Measurements from ENCODE around the gene KL. TPM values are rescaled to one million over a fixed set of nuclear protein-coding genes. Genes with fewer than 3 reads are reported as not detected.

Gene KL
- total and polyA plus RNA-seq, 2 donors: 0.80 to 1.6 TPM

GRCh38 chr13:33037673-33038072, 21.4 kb downstream of the KL start:
- H3K27me3 ChIP-seq (ENCODE audit: control insufficient read depth in 2 of 2, insufficient read depth in 1 of 2, low read length in 1 of 2): no peaks in the 10 kb centered on the region
- no peak for DNase-seq (ENCODE audit: low read depth in 6 of 9, low spot score in 9 of 9)
- 100% methylated on average over 1 of the region's 1 CpG for WGBS
- no peaks in the 10 kb centered on the region for H3K9me3 ChIP-seq (ENCODE audit: control insufficient read depth in 2 of 2, insufficient read depth in 1 of 2, low read length in 1 of 2)
- H3K4me1 ChIP-seq (ENCODE audit: control insufficient read depth in 2 of 2, insufficient read depth in 2 of 2, low read length in 2 of 2): peaks cover 0 to 2% of the 10 kb centered on the region in 2 donors
- H3K36me3 ChIP-seq (ENCODE audit: control insufficient read depth in 2 of 2, insufficient read depth in 2 of 2, low read length in 1 of 2): no peaks in the 10 kb centered on the region
- no peak overlapping the region for H3K4me3 ChIP-seq (ENCODE audit: low read length in 2 of 2)
- H3K27ac ChIP-seq (ENCODE audit: low read depth in 1 of 2, low read length in 1 of 2): no peak overlapping the region

DNA sequence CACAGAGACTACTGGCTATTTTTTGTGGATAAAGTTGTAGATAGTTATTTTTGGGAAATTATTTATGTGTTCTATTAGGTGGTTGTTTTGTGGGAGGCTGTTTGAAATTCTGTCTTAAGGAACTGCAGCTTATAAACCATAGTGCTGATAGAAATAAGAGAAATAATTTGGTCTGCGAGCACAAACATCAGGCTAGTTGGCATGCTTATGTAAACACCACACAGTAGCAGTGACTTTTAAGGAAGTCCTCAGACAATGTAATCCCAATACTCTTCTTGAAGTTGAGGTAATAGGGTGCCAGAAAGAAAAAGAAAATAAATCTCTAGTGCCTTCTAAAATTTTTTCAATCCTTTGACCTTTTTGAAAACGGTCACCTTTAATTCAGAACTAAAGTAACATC, 23.9 kb downstream of the KL start:
- Histone ChIP-seq H3K27ac (ENCODE audit: low read depth in 1 of 2, low read length in 1 of 2) (no peak overlapping the region), H3K4me3 (ENCODE audit: low read length in 2 of 2) (no peak overlapping the region), H3K27me3 (ENCODE audit: control insufficient read depth in 2 of 2, insufficient read depth in 1 of 2, low read length in 1 of 2) (no peaks in the 10 kb centered on the region), H3K9me3 (ENCODE audit: control insufficient read depth in 2 of 2, insufficient read depth in 1 of 2, low read length in 1 of 2) (no peaks in the 10 kb centered on the region), H3K4me1 (ENCODE audit: control insufficient read depth in 2 of 2, insufficient read depth in 2 of 2, low read length in 2 of 2) (no peaks in the 10 kb centered on the region), H3K36me3 (ENCODE audit: control insufficient read depth in 2 of 2, insufficient read depth in 2 of 2, low read length in 1 of 2) (no peaks in the 10 kb centered on the region)
- no peak for DNase-seq (ENCODE audit: low read depth in 6 of 9, low spot score in 9 of 9)
- 73% methylated on average over 2 of the region's 2 CpGs for WGBS

DNA sequence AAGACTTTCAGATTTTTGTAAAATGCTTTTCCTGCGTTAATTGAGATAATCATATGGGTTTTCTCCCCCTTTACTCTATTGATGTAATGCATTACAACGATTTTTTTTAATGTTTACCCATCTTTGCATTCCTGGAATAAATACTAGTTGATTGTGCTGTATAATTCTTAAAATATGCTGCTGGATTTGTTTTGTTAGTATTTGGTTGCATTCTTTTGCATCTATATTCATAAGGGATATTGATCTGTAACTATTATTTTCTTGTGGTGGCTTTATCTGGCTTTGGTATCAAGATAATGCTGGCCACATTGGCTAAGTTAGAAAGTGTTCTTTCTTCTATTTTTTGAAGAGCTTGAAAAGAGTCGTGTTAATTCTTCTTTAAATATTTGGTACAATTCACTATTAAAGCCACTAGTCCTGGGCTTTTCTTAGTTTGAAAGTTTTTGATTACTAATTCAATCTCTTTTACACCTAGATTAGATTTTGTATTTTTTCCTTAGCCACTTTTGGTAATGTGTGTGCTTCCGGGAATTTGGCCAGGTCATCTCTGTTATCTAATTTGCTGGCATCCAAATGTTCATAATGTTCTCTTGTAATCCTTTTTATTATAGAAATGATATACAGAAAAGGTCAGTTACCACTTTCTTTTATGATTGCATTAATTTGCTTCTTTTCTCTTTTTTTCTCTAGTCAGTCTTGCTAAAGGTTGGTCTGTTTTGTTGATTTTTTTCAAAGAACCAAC, 29.8 kb downstream of the KL start:
- no peaks in the 10 kb centered on the region for H3K27me3 ChIP-seq (ENCODE audit: control insufficient read depth in 2 of 2, insufficient read depth in 1 of 2, low read length in 1 of 2)
- no peaks in the 10 kb centered on the region for H3K36me3 ChIP-seq (ENCODE audit: control insufficient read depth in 2 of 2, insufficient read depth in 2 of 2, low read length in 1 of 2)
- H3K4me3 ChIP-seq (ENCODE audit: low read length in 2 of 2): no peak overlapping the region
- H3K9me3 ChIP-seq (ENCODE audit: control insufficient read depth in 2 of 2, insufficient read depth in 1 of 2, low read length in 1 of 2): no peaks in the 10 kb centered on the region
- no peak overlapping the region for H3K27ac ChIP-seq (ENCODE audit: low read depth in 1 of 2, low read length in 1 of 2)
- no peak for DNase-seq (ENCODE audit: low read depth in 6 of 9, low spot score in 9 of 9)
- WGBS: 80% methylated on average over 4 of the region's 4 CpGs
- no peaks in the 10 kb centered on the region for H3K4me1 ChIP-seq (ENCODE audit: control insufficient read depth in 2 of 2, insufficient read depth in 2 of 2, low read length in 2 of 2)

- Histone ChIP-seq H3K27me3 (ENCODE audit: control insufficient read depth in 2 of 2, insufficient read depth in 1 of 2, low read length in 1 of 2) (no peaks in the 10 kb centered on the region), H3K27ac (ENCODE audit: low read depth in 1 of 2, low read length in 1 of 2) (no peak overlapping the region), H3K4me3 (ENCODE audit: low read length in 2 of 2) (no peak overlapping the region), H3K9me3 (ENCODE audit: control insufficient read depth in 2 of 2, insufficient read depth in 1 of 2, low read length in 1 of 2) (no peaks in the 10 kb centered on the region), H3K36me3 (ENCODE audit: control insufficient read depth in 2 of 2, insufficient read depth in 2 of 2, low read length in 1 of 2) (no peaks in the 10 kb centered on the region), H3K4me1 (ENCODE audit: control insufficient read depth in 2 of 2, insufficient read depth in 2 of 2, low read length in 2 of 2) (no peaks in the 10 kb centered on the region)
- WGBS: 44% methylated on average over 4 of the region's 4 CpGs
- no peak for DNase-seq (ENCODE audit: low read depth in 6 of 9, low spot score in 9 of 9)
These were observed 33.9 kb downstream of the KL start for GRCh38 chr13:33050161-33050560.

- no peaks in the 10 kb centered on the region for H3K36me3 ChIP-seq (ENCODE audit: control insufficient read depth in 2 of 2, insufficient read depth in 2 of 2, low read length in 1 of 2)
- no peak for DNase-seq (ENCODE audit: low read depth in 6 of 9, low spot score in 9 of 9)
- no peaks in the 10 kb centered on the region for H3K4me1 ChIP-seq (ENCODE audit: control insufficient read depth in 2 of 2, insufficient read depth in 2 of 2, low read length in 2 of 2)
- no peak overlapping the region for H3K4me3 ChIP-seq (ENCODE audit: low read length in 2 of 2)
- H3K27ac ChIP-seq (ENCODE audit: low read depth in 1 of 2, low read length in 1 of 2): no peak overlapping the region
- 95% methylated on average over 3 of the region's 3 CpGs for WGBS
- no peaks in the 10 kb centered on the region for H3K9me3 ChIP-seq (ENCODE audit: control insufficient read depth in 2 of 2, insufficient read depth in 1 of 2, low read length in 1 of 2)
- no peaks in the 10 kb centered on the region for H3K27me3 ChIP-seq (ENCODE audit: control insufficient read depth in 2 of 2, insufficient read depth in 1 of 2, low read length in 1 of 2)
These were observed 35.4 kb downstream of the KL start for GRCh38 chr13:33051632-33052031.

GRCh38 chr13:33052506-33053280, 36.5 kb downstream of the KL start:
- WGBS: 92% methylated on average over 3 of the region's 3 CpGs
- H3K27me3 ChIP-seq (ENCODE audit: control insufficient read depth in 2 of 2, insufficient read depth in 1 of 2, low read length in 1 of 2): no peaks in the 10 kb centered on the region
- no peaks in the 10 kb centered on the region for H3K9me3 ChIP-seq (ENCODE audit: control insufficient read depth in 2 of 2, insufficient read depth in 1 of 2, low read length in 1 of 2)
- H3K4me1 ChIP-seq (ENCODE audit: control insufficient read depth in 2 of 2, insufficient read depth in 2 of 2, low read length in 2 of 2): no peaks in the 10 kb centered on the region
- no peak overlapping the region for H3K27ac ChIP-seq (ENCODE audit: low read depth in 1 of 2, low read length in 1 of 2)
- no peak overlapping the region for H3K4me3 ChIP-seq (ENCODE audit: low read length in 2 of 2)
- no peaks in the 10 kb centered on the region for H3K36me3 ChIP-seq (ENCODE audit: control insufficient read depth in 2 of 2, insufficient read depth in 2 of 2, low read length in 1 of 2)
- DNase-seq (ENCODE audit: low read depth in 6 of 9, low spot score in 9 of 9): no peak

DNA sequence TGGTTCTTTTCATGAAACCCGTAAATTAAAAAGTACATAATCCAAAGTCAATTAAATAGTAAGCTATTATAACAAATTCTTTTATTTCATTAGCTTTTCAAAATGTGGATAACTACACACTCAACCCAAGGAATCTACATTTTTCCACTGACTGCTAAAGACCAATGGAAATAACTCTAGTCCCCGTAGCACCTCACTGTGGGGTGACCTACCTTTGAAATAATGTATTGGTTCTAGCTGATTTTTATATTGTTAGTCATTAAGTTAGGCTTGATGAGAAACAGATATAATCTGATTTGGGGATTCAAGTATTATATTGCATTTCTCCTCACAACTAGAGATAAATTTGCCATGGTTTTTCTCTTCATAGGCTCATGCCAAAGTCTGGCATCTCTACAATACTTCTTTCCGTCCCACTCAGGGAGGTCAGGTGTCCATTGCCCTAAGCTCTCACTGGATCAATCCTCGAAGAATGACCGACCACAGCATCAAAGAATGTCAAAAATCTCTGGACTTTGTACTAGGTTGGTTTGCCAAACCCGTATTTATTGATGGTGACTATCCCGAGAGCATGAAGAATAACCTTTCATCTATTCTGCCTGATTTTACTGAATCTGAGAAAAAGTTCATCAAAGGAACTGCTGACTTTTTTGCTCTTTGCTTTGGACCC, 37.3 kb downstream of the KL start:
- H3K9me3 ChIP-seq (ENCODE audit: control insufficient read depth in 2 of 2, insufficient read depth in 1 of 2, low read length in 1 of 2): no peaks in the 10 kb centered on the region
- WGBS: 95% methylated on average over 7 of the region's 7 CpGs
- no peak overlapping the region for H3K4me3 ChIP-seq (ENCODE audit: low read length in 2 of 2)
- no peak overlapping the region for H3K27ac ChIP-seq (ENCODE audit: low read depth in 1 of 2, low read length in 1 of 2)
- no peaks in the 10 kb centered on the region for H3K27me3 ChIP-seq (ENCODE audit: control insufficient read depth in 2 of 2, insufficient read depth in 1 of 2, low read length in 1 of 2)
- no peak for DNase-seq (ENCODE audit: low read depth in 6 of 9, low spot score in 9 of 9)
- H3K4me1 ChIP-seq (ENCODE audit: control insufficient read depth in 2 of 2, insufficient read depth in 2 of 2, low read length in 2 of 2): no peaks in the 10 kb centered on the region
- no peaks in the 10 kb centered on the region for H3K36me3 ChIP-seq (ENCODE audit: control insufficient read depth in 2 of 2, insufficient read depth in 2 of 2, low read length in 1 of 2)

DNA sequence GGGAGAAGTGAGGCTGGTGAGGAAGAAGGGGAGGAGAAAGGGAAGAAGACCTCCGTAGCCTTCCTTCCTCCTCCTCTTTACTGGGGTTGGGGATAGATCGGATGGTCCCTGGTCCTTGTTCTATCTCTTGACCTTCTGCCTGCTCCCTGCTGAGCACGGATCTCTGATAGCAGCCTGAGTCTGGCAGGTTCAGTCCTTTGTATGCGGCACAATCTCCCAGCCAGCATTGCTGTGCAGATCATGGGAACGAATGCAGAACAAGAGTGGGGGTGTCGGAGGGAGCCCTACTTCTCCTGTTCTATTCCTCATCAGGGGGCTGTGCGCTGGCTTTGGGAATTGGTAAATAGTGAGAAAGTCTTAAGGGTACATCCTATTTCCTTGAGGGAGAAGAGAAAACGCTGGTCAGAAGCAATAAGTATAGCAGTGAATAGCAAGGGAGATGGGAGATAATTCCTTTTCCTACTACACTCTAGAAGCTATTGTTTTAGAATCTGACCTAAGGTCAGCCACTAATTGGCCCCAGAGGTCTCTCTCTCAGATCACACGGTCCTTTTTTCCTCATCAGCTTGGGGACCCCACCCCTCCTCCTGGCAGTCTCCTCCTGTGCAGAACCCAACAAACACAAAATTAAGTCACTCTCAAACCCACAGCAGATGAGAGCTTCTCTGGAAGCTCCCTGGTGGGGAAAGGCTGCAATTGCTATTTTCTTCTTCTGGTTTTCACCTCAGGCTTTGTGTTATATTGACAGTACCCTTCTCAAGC, 41.0 kb downstream of the KL start:
- WGBS: 81% methylated on average over 9 of the region's 9 CpGs
- H3K27ac ChIP-seq (ENCODE audit: low read depth in 1 of 2, low read length in 1 of 2): no peak overlapping the region
- H3K27me3 ChIP-seq (ENCODE audit: control insufficient read depth in 2 of 2, insufficient read depth in 1 of 2, low read length in 1 of 2): no peaks in the 10 kb centered on the region
- peaks cover 0 to 8% of the 10 kb centered on the region in 2 donors for H3K9me3 ChIP-seq (ENCODE audit: control insufficient read depth in 2 of 2, insufficient read depth in 1 of 2, low read length in 1 of 2)
- H3K36me3 ChIP-seq (ENCODE audit: control insufficient read depth in 2 of 2, insufficient read depth in 2 of 2, low read length in 1 of 2): no peaks in the 10 kb centered on the region
- no peak for DNase-seq (ENCODE audit: low read depth in 6 of 9, low spot score in 9 of 9)
- no peaks in the 10 kb centered on the region for H3K4me1 ChIP-seq (ENCODE audit: control insufficient read depth in 2 of 2, insufficient read depth in 2 of 2, low read length in 2 of 2)
- H3K4me3 ChIP-seq (ENCODE audit: low read length in 2 of 2): no peak overlapping the region
